AG20443 (cell line): ENCODE measurements around the gene WSCD2.

ENCODE experiments used
- DNase-seq: peaks from one replicate; pipeline ENCODE4 v3.0.0; 2012; ENCODE audit warnings: low spot score, mixed read lengths

The WSCD2 gene

DNA sequence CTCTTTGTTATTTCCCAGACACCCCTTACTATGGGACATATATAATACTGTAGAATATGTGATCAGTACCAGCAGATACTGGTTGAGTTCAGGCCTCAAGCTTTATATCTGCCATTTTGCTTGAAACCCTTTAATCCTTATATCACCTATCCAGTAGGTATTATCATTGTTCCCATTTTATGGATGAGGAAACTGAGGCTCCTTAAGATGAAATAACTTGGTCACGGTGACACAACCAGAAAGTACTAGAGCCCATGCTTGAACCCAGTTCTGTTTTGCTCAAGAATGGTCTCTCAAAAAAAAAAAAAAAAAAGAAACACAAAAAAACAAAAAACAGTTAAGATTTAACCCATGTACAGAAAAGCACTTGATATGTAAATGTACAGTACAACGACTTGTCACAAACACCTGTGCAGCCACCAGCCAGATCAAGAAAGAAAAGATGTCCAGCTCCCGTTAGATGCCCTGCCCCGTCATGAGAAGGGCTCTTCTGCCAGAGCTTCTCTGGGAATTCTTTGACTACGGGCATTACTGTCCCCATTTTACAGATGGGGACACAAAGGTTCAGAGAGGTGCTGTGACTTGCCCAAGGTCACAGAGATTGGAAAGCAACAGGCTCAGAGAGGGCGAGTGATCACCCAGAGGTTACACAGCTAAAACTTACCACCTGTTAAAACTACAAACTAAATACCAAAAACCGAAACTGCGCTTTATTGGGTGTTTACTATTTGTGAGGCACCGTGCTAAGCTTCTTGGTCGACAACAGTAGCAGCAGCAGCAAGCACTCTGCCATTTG, 669 bp upstream of the WSCD2 start:
- DNase-seq, result no peak

DNA sequence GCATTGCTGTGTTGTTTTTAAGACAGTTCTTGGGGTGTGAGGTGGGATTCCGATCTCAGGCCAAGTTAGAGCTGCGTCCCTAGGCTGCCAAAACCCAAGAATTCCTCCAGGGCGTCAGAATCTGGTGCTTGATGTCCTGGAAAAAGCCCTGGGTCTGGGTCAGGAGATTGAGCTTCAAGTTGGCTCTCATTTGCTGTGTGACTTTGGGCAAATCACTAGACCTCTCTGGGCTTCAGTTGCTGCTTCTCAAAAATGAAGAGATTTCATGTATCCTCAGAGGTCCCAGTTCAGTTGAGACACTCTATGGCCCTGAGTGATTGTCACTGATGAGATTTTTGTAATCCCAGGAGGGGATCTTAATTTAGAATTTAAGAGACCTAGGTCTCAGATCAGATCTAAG, 1.9 kb downstream of the WSCD2 start:
- DNase-seq, result no peak

DNA sequence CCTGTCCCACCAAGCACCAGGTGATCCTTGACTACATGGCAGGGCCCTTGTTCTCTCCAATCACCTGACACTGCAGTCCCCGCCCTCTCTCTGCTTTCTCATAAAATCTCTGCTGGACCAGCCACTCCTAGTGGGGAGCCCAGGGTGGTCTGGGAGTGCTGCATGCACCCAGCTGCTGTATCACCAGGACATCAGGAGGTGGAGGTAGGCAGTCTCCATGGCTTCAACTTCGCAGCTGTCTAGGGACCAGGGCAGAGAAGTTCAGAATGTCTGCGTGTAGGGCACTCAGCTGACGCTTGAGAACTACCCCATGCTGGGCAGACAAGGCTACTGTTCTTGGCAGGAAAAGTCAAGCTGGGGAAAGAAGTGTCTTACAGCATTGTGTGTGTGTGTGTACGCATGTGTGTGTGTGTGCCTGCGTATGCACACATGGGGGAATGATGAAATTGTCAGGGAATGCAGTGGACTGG, 2.6 kb downstream of the WSCD2 start:
- DNase-seq, result no peak

DNA sequence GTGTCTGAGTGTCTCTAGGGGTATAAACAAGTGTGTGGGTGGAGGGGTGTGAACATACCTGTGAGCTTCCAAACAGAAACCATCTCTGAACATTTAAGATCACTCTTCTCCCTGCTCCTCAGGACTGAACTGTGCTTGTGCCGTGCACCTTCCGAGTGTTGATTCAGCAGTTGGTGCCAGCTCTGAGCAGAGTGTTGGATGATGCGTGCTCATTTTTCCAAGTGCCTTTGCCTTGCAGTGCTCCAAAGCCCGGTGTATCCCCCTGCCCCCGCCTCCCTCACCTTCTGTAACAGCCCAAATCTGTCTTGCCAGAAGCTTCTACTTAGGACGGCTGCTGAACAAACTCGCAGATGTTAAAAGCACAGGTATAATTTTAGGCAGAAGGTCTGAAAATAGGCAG, 4.4 kb downstream of the WSCD2 start:
- DNase-seq, result no peak

DNA sequence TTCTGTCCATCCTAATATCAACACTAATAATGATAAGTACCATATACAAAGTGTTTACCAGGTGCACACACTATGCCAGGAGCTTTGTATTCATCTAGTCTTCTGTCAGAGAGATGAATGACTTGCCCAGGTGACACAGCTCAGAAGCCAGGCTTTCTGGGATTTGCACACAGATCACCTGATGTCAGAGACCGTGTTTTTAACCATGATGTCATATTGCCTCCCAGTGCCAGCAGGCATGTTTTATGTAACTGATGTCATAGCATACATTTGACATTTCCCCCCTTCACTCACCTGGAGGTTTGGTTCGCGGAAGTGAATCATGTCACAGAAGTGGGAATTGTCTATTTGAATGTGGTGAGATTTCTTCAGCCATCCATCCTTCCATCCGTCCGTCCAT, 5.7 kb downstream of the WSCD2 start:
- DNase-seq, result no peak

DNA sequence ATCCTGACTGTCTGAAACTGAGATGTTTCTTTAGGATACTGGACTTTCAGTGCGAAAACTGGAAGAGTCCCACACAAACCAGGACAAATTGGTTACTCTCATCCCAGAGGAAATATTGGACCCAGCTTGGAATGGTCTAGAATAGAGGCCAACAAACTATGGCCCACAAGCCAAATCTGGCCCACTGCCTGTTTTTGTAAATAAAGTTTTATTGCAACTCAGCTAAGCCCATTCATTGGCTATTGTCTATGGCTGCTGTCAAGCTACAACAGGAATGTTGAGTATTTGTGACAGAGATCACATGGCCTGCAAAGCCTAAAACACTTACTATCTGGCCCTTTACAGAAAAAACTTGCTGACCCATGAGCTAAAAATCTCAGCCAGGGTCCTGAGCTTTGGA, 6.5 kb downstream of the WSCD2 start:
- no peak for DNase-seq

DNA sequence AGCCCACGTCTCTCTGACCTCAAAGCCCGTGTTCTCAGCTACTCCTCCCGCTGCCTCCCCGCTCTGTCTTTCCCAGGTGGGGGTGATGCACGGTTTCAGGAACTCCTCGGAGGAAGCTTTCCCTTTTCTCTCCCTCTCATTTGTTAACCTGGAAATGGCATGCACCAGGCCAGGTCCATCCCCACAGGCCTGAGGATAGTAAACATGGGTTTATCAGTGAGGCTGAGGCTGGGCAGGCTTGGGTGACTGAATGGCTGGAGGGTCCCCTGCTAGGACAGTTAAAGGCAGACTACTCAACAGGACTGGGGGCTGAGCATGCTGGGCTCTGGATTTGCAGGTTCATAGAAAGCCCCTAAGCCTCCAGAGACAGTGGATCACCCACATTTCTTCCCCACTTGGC, 7.6 kb downstream of the WSCD2 start:
- no peak for DNase-seq

DNA sequence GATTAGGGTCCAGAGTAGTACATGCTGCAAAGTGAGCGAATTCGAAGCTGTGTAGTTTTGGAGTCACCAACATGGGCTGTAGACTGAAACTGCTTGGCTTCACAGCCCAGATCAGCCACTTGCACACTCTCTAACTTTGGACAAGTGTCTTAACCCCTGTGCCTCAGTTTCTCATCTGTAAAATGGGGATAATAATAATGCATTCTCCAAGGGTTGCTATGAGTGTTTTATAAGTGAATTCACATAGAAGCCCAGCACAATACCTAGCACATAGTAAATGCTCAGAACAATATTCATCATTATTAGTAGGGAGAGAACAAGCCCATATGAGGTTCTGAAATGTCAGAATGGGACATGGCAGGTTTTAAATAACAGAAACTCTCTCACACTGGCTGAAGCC, 10.4 kb downstream of the WSCD2 start:
- no peak for DNase-seq

DNA sequence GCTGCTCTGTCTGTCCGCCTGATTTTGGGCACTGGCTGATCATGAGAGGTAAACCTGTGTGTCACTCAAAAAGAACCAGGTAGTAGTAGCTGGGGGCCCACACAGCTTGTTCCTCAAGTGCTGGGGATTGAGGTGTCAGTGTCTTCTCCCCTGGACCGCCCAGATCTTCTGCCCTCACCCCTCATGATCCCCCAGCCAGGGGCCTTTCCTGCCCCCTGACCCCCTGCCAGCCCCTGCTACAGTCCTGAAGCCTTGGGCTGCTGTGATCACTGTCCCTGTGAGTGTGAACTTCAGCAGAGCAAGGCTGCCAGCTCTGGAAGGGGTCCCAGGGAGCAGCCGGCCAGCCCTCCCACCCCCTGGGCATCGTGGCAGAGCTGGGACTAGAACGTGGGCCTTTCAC, 11.4 kb downstream of the WSCD2 start:
- DNase-seq, result no peak

DNA sequence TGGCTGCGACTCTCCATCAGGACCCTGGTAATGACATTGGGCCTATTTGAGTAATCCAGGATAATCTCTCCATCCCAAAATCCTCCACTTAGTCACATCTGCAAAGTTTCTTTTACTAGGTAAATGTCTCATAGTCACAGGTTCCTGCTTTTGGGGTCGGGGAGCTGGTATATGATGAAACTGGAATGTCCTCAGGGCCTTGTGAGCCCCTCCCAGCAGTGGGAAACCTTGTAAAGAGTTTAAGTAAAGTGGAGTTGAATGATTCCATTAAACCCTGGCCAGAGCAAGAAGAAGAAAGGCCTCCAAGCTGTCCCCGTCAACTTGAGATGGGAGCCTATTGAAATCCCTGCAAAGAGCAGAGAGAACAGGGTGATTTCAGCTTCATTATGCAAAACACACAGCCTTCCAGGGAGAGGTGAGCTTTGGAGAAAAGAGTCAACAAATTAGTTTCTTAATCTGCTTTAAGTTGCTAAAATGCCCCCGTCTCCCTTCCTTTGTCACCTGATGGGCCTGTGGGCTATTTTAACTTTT, 12.6 kb downstream of the WSCD2 start:
- DNase-seq, result no peak

DNA sequence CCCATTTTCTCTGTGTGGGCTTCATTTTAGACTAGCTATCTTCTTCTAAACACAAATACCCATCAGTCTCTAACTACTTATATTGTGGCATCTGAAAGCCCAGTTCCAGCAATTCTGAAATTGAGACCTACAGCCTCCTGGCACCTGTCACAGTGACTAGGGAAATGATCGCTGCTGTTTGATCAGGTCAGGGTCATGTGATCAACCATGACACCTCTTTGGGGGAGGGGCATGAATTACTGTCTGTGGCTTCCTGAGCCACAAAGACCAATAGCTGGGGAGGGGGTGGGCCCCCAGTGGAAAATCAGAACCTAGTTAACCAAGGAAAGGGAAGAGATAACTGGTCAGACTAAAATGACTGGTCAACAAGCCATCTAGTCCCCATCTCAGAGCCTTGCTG, 14.1 kb downstream of the WSCD2 start:
- DNase-seq, result no peak

DNA sequence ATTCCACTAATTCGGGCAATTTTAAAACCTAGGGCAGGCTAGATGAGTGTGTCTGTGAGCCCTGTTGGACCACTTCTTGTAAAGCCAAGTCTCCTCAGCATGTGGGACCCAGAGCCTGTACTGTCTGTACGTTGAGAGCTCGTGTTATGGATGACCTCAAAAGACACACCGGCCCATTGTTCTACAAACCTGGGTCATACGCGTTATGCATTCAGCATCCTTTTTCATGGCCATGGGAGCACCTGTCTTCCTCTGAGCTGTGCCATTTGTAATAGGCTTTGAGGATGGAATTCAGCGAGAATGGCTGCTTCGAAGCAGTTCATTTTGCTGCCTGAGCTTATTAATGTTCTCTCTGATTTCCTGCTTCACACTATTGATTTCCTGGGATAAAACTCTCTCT, 15.0 kb downstream of the WSCD2 start:
- DNase-seq, result no peak

DNA sequence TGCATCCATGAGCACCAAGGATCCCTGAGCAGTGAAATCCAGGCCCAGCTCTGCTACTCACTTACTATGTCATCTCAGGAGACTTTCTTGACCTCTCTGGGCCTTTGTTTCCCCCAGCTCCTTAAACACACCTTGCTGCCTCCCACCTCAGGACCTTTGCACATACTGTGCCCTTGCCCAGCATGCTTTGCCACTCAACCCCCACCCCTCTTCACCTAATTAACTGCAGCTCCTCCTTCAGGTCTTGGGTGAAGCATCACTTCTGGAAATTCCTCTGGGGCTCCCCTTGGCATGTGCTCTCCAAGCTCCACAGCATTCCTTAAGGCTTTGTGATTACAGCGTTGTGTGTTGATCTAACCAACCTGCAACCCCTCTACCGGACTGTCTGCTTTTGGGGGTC, 15.9 kb downstream of the WSCD2 start:
- DNase-seq, result no peak

DNA sequence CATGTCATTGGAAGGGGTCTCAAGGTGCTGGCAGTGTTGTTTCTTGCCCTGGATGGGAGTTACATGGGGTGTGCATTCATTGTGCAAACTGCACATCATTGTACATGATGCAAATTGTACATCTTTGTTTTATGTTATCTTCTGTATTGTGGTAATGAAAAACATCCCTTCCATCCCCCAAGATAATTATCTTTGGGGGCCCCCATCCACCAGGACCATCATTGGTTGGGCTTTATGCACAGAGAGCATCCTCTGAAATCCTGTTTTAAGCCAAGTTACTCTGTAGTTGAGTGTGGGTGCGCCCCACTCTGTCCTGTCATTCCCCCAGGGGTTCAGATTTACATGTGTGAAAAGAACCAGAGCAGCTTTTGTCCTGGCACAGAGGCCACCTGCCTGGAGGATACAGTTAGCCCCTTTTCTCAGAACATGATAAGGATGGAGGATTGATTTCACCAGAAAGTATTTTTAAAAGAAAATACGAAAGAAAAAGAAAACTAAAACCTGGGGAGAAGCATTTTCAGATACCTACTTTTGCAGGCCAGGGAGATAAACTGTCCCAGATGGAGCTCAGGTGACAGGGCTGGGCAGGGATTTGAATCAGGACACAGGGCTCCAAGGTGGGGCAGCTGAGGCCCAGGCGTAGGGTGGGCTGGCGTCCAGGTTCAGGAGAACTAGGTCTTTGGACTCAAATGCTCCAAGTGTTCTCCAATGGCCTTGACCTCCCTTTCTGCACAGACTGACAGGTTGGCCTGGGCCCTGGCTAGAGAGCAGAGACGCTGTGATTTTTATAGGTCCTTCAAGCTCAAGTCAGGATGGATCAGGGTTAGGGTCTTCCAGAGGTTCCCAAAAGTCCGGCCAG, 17.2 kb downstream of the WSCD2 start:
- no peak for DNase-seq

DNA sequence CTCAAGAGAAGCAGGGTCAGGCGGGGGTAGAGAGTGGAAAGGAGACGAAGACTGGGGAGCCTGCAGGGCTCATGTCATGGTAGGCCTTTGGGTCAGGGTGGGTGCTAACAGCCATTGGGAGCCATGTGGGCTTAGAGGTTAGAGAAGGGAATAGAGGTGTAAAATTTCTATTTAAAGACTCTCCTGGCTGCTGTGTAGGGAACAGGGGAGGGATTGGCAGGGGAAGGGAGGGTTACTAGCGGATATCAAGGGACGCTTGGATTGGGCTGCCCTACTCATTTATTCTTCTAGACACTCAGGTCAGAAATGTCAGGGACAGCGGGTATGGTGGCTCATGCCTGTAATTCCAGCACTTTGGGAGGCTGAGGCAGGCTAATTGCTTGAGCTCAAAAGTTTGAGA, 18.2 kb downstream of the WSCD2 start:
- no peak for DNase-seq

DNA sequence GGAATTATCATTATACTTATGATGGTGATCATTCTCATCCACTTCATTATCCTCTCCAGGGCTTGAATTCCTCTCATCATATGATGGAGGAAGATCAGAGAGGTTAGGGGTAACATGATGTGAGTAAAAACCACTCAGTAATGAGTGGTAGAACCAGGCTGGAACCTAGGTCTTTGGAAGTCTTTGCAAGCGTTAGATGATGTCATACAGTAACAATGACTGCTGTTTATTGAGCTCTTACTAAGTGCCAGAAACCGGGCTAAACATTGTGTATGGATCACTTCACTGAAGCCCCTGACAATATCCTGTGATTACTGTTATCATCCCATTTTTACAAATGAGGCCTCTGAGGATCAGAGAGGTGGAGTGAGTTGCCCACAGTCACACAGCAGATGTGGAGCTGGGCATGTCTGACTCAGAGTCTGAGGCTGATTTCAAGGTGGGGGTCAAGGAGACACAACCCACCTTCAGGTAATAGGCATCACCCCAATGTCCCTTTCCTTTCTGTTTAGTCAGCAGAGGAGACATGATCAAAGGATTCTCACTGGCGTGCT, 19.5 kb downstream of the WSCD2 start:
- no peak for DNase-seq

DNA sequence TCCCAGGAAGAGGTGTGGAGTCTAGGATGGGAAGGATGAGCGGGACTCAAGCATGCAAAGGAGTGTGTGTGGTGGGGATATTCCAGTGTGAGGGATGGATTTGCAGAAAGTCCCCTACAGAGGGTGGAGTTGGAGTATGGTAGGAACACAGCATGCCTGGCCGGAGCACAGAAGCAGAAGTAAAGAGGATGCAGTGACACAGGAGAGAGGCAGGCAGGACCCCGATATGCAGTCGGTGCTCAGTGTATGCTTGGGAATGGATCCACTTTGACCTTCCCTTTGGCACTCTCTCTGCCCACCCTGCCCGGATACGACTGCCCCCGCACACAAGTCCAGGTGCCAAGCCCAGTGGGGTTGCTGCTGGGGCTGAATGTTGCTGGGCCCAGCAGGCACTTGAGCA, 21.3 kb downstream of the WSCD2 start:
- DNase-seq, result no peak

DNA sequence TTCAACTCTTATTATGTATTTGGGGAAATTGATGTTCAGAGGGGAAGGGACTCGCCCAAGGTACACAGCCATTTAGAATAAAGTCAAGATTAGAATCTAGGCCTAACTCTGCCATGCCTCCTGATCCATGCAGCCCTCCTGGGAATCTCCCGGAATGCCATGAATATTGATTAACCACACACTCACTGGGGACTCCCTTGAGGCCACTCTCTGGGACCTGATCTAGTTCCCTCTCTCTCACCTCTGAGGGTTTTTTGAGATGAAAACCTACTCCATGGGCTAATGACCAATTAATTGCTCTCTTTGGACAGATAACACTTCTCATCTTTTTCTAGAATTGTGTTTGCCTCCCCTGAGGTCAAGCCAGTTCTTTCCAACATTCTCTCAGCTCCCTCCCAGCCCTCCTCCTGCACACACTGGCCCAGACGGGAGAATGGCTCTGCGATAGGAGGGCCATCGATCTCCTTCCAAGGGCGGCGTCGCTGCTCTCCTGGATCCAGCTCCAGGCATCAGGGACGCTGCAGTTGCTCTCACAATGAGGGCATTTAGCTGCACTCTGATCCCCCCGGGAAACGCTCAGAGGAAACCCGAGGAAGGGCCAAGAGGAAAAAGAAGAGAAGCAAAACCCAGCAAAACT, 22.6 kb downstream of the WSCD2 start:
- no peak for DNase-seq

DNA sequence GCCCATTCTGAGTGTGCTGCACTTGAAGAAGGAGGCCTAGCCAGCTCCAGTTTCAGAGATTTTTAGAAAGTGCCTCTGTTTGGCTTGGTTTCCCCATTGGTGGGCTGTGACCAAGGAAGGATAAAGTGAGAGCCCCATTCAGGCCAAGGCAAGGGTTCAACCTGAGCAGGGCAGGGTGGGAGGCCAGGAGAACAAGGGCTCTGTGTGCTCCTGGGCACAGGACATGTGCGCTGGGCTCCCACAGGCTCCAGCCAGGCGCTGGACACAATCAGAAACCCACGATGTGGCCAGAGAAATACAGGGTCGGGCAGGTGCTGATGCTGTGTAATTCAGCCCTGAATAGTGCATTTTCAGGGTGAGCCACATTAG, 23.1 kb downstream of the WSCD2 start:
- no peak for DNase-seq

DNA sequence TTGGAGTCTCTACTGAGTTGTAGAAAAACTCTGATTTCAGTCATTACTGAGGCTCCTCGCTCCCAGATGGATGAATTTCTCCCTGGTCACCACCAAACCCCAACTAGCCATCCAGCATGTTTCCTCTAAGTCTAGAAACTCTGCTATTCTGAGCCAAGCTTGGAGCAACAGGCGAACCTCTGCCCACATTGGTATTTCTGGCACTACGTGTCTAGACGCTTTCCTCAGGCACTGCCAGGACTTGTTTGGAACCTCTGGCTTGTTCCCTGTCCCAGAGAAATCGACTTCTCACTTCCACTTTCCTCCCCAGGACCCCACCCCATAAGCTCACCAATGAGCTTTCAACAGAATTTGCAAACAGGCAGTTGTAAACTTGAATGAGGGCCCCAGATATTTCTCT, 27.6 kb downstream of the WSCD2 start:
- no peak for DNase-seq

DNA sequence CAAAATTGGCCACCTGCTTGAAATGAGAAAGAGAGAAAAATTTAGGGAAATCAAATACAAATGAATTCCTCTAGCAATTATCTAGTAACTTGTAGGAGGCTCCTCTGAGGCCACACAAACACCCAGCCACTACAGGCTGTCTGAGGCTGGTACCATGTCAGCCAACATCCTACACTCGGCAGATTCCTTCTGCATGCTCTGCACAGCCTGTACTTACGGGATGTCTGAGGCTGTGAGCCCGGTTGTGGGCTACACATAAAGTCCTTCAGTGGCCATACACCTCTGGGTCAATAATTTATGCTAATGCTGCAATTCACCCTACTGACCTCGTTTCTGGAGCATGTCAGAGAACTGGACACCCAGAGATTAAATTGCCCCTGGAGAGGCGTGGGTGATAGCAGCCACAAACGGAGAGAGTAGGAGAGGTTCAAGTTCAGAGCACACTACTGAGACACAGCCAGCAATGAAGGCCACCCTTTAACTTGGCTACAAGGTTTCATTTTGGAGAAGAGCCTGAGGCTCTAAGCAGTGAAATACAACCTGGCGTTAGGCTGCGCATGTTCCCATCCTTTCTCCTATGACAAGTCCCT, 28.9 kb downstream of the WSCD2 start:
- DNase-seq, result no peak

DNA sequence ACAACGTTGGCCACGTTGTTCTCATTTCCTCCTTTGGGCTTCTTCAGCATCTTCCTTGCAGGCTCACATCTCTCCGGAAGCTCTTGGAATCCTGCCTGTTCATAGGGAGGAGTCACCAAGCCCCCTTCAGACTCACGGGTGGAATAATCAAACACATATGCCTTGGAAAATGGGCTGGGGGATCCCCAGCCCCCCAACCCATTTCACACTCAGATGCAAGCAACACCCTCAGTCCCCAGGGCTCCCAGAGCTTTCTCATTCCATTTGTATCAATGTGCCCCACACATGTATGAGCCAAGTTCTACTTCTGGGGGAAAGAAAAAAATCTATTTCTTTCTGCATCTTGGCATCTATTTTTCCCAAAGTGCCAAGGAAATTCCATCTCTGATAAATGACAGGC, 33.1 kb downstream of the WSCD2 start:
- no peak for DNase-seq
